Mononuclear cell (primary cell): ENCODE measurements around the gene NAXE. TPM values are rescaled to one million over a fixed set of nuclear protein-coding genes. Genes with fewer than 3 reads are reported as not detected.

Source experiments
- H3K27me3 ChIP-seq: 2 replicates; pipeline ENCODE4 v1.6.0; 2011; ENCODE audit warnings: low read length, control low read depth; ENCODE audit not compliant: insufficient read depth
- H3K4me1 ChIP-seq: 2 replicates; pipeline ENCODE4 v1.5.1; 2011; ENCODE audit warnings: mild to moderate bottlenecking, low read length, control low read depth; ENCODE audit not compliant: insufficient read depth
- H3K4me3 ChIP-seq: 2 replicates; pipeline ENCODE4 v1.5.1; 2011; ENCODE audit warnings: mild to moderate bottlenecking, low read length, moderate library complexity
- H3K9me3 ChIP-seq: 2 replicates; pipeline ENCODE4 v1.5.1; 2011; ENCODE audit warnings: low read depth, mild to moderate bottlenecking, control low read depth, low read length
- total RNA-seq: library from RNA; depleted of rRNA; stranded (reverse); fragments of >200 nt; gene quantifications from one replicate; pipeline ENCODE4 v1.2.3, GENCODE V29; 2012

The NAXE gene
- total RNA-seq, 1 donor, result 23.9 TPM

DNA sequence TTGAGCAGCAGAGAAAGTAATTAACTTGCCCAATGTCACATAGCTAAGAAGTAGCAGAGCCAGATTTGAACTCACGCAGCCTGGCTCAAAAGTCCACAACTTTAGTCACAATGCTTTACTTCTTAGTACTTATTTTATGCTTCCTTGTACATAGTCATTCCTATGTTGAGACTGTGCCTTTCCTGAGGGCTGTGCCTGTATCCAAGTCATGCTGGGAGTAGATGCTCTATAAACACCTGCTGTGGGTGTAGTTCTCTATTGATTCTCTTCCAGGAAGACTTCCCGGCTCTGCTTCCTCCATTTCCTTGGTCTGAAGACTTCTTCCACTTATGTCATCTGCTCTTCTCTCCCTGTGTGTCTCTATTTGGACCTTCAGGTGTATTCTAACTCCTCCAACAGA, 35.9 kb upstream of the NAXE start:
- H3K27me3 ChIP-seq, result no peaks in the 10 kb centered on the region
- H3K9me3 ChIP-seq, result no peaks in the 10 kb centered on the region
- peaks cover 40% of the 10 kb centered on the region for H3K4me1 ChIP-seq
- H3K4me3 ChIP-seq, result no peak overlapping the region

DNA sequence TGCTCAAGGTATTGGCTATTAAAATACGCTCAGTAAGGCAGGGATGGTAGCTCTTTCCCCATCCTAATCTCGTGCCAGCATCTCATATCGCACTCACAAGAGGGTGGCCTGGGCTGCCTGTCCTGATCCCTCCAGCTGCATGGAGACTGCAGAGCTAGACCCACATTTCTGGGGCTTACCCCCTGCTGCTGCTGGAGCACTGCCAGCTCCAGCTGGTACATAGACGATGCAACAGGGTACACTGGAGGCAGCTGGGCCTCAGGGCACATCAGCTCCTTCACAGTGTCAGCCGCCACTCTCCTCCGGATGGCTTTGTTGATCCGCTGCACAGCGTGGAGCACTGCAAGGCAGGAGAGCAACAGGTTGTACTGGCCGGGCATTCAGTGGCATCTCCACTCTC, 35.2 kb upstream of the NAXE start:
- H3K27me3 ChIP-seq, result no peaks in the 10 kb centered on the region
- peaks cover 40% of the 10 kb centered on the region for H3K4me1 ChIP-seq
- H3K4me3 ChIP-seq, result no peak overlapping the region
- no peaks in the 10 kb centered on the region for H3K9me3 ChIP-seq

DNA sequence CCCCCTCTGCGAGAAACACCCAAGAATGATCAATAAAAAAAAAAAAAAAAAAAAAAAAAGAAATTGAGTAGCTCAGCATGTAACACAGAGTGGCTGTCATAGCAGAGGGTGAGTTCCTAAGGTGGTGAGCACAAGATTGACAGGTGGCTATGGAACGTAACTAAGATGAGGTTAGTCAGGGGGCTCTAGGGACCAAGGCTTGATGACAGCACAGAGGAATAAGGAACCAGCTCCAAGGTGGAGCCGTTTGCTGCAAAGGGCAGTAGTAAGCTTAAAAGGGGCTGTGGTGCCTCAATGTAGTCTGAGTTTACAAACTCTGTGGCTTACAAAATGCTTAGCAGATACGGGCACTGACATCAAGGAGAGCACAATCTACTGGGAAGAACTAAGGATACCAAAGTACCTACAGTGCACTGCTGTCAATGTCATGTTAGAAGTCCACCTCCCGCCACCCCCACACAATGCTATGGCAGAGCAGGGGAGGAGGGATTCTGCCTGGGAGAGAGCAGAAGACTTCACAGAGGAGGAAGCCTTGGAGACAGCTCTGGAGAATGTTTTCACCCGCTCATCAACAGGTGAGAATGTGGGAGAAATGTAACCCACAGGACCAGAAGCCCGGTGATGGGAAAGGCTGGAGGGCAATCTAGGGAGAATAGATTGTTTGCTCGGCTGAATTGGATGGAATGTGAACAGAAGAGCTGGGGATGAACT, 32.3 kb upstream of the NAXE start:
- no peak overlapping the region for H3K4me3 ChIP-seq
- H3K9me3 ChIP-seq, result no peaks in the 10 kb centered on the region
- H3K27me3 ChIP-seq, result no peaks in the 10 kb centered on the region
- peaks cover 11% of the 10 kb centered on the region for H3K4me1 ChIP-seq

DNA sequence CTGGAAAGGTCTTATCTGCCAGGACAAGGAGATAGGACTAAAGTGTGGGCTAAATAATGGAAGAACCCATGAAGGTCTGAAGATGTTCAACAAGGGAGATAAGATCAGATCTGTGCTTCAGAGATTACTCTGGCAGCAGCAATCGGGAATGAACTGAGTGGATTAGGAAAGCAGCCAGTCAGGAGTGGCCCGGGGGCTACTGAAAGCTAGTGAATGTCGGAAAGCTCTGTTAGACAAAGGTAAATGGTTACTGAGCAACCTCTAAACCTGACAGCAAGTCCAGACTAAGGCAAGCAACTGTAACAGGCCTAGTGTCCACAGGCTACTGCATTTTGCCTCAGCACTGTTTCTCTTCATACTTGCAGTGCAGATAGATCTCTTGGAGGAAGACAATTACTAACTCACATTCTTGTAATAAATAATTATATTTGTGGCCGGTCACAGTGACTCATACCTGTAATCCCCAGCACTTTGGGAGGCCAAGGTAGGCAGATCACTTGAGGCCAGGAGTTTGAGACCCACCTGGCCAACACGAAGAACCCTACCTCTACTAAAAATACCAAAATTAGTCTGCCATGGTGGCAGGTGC, 31.7 kb upstream of the NAXE start:
- H3K4me3 ChIP-seq, result no peak overlapping the region
- no peaks in the 10 kb centered on the region for H3K27me3 ChIP-seq
- H3K9me3 ChIP-seq, result no peaks in the 10 kb centered on the region
- peaks cover 4% of the 10 kb centered on the region for H3K4me1 ChIP-seq

DNA sequence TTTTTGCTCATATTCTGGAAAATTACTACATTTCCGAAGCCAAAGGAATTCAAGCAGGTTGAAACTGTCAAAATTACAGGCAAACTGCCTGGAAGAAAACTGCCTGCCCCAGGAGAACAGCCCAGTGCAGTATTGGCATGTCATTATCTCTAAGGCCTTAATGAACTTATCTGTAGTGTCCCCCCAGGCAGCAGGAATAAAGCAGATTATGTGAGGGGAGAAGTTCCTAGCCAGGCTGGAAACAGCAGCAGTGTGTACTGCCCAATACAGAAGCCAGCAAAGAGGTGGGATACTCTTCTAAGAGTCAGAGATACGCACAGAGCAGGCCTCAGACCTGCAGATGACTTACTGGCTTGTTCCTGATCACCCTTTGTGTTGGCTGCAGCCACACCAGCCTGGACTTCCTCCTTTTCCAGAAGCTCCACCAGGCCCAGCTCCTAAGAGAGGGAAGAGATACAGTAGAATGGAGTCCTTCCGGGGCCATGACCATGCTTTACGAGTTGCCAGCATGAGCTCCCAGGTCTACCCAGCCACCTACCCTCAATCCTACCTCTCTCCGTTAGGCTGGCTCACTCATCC, 30.9 kb upstream of the NAXE start:
- Histone ChIP-seq H3K4me3 (no peak overlapping the region), H3K9me3 (no peaks in the 10 kb centered on the region)

DNA sequence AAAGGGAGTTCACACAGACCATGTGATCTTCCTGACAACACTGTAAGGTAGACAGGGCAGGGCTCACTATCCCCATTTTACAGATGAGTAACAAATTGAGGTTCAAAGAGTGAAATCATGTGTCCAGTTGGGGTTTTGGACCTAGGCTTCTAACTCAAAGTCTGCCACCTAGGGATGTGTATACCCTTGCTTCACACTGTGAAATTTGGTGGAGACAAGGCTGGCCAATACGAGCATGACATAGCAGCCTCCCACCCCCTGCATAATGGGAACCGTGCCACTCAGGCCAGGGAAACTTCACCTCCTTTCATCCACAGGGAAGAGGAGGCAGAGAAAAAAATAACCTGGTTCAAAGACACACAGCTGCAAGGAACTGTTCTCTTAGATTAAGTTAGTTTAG, 26.1 kb upstream of the NAXE start:
- H3K9me3 ChIP-seq, result no peaks in the 10 kb centered on the region
- H3K27me3 ChIP-seq, result no peaks in the 10 kb centered on the region
- no peaks in the 10 kb centered on the region for H3K4me1 ChIP-seq
- H3K4me3 ChIP-seq, result no peak overlapping the region

More for the DNA sequence above, 30.9 kb upstream of the NAXE start:
- H3K4me1 ChIP-seq, result no peaks in the 10 kb centered on the region
- no peaks in the 10 kb centered on the region for H3K27me3 ChIP-seq

DNA sequence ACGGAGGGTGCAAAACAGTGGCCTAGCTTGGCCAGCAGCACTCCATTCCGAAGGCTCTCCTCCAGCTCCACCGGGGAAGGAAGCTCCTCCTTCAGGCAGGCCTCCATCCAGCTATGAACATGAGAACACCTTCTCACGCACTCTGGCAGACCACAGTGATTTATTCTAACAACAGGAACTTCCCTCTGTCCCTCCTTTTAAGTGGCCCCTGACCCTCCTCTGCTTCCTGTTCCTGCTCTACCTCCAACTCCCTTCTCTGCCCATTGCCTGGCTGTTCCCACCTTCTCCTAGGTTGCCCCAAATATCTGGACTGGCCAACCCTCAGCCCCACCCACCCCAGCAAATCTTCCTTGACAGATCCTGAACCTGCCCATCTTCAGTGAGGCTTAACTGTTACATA, 25.1 kb upstream of the NAXE start:
- H3K27me3 ChIP-seq, result peaks cover 6% of the 10 kb centered on the region
- H3K4me3 ChIP-seq, result no peak overlapping the region
- no peaks in the 10 kb centered on the region for H3K9me3 ChIP-seq
- H3K4me1 ChIP-seq, result peaks cover 6% of the 10 kb centered on the region

DNA sequence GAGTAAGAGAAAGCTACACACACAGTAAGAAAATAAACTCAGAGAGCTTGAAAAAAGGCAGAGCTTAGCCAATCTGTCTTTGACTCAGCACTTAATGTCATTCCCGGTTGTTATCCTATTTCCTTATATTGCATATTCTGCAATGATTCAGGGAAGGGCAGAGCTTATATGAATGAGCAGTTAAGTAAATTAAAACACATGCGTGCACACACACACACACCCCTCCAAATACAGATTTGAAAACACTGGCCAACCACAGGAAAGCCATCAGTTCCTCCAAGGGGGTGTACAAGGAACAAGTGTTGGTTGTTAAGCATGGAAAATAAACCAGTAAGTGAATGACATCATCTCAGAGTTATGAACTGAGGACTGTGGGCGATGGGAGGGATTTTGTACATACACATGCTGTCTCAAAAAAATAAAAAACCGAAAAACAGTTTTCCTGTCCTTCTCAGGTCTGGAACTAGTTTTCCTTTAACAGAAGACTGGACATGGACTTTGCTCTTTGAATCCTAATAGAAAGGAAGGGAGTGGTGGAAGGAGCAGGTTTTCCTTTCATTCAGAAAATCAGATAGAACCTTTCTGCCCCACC, 20.2 kb upstream of the NAXE start:
- peaks cover 10% of the 10 kb centered on the region for H3K27me3 ChIP-seq
- H3K9me3 ChIP-seq, result no peaks in the 10 kb centered on the region
- H3K4me3 ChIP-seq, result no peak overlapping the region
- peaks cover 19% of the 10 kb centered on the region for H3K4me1 ChIP-seq

DNA sequence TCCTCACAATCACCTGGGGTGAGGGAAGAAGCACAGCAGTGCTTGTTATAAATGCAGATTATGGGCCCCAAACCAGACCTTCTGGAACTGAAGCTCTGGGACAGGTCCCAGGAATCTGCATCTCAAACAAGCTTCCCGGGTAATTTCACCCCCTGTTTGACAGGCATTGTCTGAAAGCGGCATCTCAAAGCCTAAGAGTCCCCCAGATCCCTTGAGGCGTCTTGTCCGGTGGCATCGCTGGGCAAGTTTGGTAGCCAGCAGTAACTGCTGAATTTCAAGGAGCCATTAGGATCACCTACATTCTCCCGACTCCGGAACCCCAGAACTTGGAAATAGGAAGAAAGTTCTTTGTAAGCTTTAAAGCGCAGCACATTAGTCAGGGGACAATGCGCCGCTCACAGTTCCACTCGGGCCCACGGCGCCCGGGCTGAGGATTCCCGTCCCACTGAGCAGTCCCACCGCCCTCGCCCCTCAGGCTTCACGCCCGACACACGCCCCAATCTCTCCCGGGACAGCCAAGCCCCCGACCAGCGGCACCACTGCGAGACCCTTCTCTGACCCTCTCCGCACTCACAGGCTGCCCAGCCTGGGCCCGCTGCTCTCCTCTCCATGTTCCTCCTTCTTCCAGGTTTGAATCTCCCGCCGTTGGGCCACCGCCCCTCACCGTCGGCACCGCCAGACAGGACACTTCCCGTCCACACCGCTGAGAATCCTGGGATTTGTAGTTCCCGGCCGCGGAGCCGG, 19.5 kb upstream of the NAXE start, which contains the start of gene IQGAP3:
TSS of gene IQGAP3 (minus strand) at position 647 of the 744 bp plus-strand sequence. CDS start at position 611, 36 bp downstream.
- H3K9me3 ChIP-seq, result no peaks in the 10 kb centered on the region
- H3K4me3 ChIP-seq, result peak within 1 kb of the TSS; percentile 10
- peaks cover 19% of the 10 kb centered on the region for H3K4me1 ChIP-seq
- H3K27me3 ChIP-seq, result peaks cover 10% of the 10 kb centered on the region

DNA sequence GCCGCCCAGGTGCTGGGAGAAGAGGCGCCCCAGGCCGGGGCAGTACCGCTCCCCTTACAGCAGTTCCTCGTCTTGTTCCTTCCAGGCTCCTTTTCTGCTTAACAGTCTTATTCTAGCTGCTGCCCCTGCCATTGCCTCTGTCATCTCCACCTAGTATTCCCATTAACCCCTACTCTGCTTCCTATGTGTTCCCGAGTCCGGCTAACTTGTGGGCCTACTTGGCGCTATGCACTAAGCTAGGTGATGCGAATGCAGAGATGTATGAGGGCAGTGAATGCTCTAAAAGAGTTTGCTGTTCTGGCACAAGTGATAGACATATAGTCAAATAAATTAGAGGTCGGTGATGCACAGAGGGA, 18.9 kb upstream of the NAXE start:
- peaks cover 10% of the 10 kb centered on the region for H3K27me3 ChIP-seq
- peaks cover 19% of the 10 kb centered on the region for H3K4me1 ChIP-seq
- no peaks in the 10 kb centered on the region for H3K9me3 ChIP-seq
- no peak overlapping the region for H3K4me3 ChIP-seq

DNA sequence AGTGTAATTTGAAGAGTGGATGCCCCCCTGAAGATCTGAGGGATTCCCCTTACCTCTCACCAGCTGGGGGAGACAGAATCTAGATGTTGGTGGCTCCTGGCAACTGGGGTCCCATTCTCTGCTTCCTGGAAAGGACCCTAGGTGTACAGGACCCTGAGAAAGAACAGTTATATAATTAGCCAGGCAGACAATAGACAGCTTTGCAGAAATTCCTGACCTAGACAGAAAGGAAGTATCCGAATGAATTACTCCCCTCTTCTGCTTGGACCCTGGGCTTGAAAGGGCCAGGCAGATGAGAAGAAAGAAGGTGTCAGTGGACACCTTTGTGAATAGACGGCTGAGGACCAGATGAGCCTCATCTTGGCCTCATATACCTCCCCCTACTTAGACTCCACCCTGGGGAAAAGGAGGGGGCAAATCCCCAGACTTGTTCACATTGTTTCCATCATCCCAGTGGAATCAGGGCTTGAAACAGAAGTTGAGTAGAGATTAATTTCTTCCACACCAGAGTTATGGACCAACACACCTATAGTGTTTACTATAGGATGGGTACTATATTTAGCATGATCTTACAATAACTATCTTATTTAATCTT, 17.4 kb upstream of the NAXE start:
- Histone ChIP-seq H3K4me3 (no peak overlapping the region), H3K9me3 (no peaks in the 10 kb centered on the region), H3K4me1 (peaks cover 19% of the 10 kb centered on the region), H3K27me3 (peaks cover 10% of the 10 kb centered on the region)

DNA sequence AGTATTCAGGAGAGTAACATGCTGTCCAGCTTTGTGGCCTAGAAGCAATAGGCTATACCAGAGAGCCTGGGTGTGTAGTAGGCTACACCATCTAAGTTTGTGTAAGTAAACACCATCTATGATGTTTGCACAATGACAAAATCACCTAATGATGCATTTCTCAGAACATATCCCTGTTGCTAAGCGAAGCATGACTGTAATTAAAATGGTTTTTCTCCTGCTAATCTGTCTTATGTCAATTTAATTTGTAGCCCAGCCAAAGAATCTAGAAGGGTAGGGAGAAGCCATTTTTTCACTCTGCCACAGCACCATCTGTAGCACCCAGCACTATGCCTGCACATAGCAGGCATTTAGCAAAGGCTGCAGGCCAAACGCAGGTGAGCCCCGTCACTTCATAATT, 14.0 kb upstream of the NAXE start:
- Histone ChIP-seq H3K4me1 (peaks cover 16% of the 10 kb centered on the region), H3K9me3 (no peaks in the 10 kb centered on the region), H3K4me3 (no peak overlapping the region), H3K27me3 (no peaks in the 10 kb centered on the region)

DNA sequence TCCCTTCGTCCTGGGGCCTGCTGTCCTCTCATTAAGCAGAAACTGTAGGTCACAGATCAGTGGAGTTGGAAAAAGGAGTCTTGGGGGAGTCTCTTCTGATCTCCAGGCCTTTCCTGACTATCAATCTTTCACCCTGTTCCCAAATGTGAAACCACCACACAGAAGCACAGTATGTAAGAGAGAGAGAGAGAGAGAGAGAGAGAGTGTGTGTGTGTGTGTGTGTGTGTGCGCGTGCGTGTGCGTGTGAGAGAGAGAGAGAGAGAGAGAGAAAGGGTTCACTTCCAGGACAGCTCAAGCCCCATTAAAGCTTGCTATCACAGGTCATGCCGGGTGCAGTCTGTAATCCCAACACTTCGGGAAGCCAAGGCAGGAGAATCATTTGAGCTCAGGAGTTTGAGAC, 13.5 kb upstream of the NAXE start:
- no peaks in the 10 kb centered on the region for H3K9me3 ChIP-seq
- H3K27me3 ChIP-seq, result no peaks in the 10 kb centered on the region
- H3K4me1 ChIP-seq, result peaks cover 18% of the 10 kb centered on the region
- H3K4me3 ChIP-seq, result no peak overlapping the region

DNA sequence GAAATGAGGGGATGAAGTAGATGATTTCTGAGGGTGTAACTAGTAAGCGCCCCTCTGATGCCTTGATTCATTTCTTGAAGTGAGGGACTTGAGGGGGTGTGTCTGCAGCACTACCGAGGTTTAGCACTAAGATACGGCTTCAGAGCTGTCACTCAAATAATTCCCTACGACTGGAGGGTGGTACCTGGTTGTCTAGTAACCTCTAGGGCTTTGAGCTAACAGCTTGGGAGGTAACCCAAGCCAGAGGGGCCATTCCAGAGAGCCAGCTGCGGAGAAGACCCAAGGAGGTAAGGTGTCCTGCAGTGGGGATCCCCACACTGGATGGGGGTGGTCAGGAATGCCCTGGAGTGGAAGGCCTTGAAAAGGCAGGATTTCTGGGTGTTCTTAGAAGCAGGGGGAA, 12.1 kb upstream of the NAXE start, which contains the start of gene TTC24:
TSS of gene TTC24 (plus strand) at position 252 of the 400 bp plus-strand sequence. CDS start 1,642 bp downstream, outside the sequence.
- no peaks in the 10 kb centered on the region for H3K9me3 ChIP-seq
- H3K27me3 ChIP-seq, result no peaks in the 10 kb centered on the region
- H3K4me3 ChIP-seq, result no peak within 1 kb of the TSS
- peaks cover 32% of the 10 kb centered on the region for H3K4me1 ChIP-seq
